Stimulated activated CD4-positive, alpha-beta T cell treated with anti-CD3 and anti-CD28 coated beads, Interleukin-15, amount 100 ng/mL, for 48 hours (primary cell): ENCODE data around the gene IFT20.

Experiments
- DNase-seq, 2 donors: peaks; one replicate each; pipeline ENCODE4 v3.0.0-alpha.2; 2020; ENCODE audit warnings: low read depth in 2 of 2

Gene IFT20, protein sequence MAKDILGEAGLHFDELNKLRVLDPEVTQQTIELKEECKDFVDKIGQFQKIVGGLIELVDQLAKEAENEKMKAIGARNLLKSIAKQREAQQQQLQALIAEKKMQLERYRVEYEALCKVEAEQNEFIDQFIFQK

DNA sequence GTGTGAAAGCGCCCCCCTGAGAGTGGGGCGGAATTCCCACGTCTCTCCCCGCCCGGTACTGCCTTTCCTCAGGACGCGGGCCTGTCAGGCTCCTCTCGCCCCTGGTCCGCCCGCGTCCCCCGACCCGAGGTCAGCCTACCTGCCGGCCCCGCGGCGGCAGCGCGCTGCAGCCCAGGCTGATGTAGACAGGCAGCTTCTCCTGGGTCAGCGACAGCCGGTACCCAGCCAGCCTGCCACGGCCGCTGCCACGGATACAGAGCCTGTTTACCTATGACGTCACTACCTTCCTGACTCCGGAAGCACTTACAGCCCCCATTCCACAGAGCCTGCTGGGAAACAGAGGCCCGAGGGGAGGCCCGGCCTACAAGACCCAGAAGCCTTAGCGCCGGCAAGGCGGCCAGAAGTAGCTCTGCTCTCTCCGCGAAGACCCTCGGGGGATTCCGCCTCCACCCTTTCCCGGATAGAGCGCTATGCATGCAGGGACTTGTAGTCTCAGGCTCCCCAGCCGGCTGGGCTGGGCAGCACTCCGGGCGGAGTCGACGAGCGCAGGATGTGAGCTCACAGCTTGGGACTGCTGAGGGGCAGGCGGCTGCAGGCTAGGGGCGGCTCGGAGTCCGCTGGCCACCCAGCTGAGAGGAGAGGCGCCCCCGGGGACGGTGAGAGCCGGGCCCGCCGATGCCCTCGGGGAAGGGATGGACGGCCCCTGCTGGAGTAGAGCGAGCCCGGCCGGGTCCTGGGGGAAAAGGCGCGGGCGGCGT lies at the start of gene IFT20, which contains the start of gene TNFAIP1:
IFT20 (minus strand) TSS at position 272 of the 758 bp plus-strand sequence. CDS start 3,487 bp downstream, outside the sequence.
TNFAIP1 (plus strand) TSS at position 561 of the 758 bp plus-strand sequence. CDS start 3,761 bp downstream, outside the sequence.
- DNase-seq, result peak; percentile 95 to 97

DNA sequence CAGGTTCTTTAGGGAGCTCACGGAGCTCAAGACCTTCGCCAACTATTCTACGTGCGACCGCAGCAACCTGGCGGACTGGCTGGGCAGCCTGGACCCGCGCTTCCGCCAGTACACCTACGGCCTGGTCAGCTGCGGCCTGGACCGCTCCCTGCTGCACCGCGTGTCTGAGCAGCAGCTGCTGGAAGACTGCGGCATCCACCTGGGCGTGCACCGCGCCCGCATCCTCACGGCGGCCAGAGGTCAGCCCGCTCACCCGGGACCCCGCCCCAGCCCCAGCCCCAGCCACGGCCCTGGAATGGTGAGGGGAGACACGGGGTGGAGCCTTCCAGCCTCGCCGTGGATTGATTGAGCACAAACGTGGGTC lies 49.7 kb upstream of the IFT20 start:
- DNase-seq, result no peak

DNA sequence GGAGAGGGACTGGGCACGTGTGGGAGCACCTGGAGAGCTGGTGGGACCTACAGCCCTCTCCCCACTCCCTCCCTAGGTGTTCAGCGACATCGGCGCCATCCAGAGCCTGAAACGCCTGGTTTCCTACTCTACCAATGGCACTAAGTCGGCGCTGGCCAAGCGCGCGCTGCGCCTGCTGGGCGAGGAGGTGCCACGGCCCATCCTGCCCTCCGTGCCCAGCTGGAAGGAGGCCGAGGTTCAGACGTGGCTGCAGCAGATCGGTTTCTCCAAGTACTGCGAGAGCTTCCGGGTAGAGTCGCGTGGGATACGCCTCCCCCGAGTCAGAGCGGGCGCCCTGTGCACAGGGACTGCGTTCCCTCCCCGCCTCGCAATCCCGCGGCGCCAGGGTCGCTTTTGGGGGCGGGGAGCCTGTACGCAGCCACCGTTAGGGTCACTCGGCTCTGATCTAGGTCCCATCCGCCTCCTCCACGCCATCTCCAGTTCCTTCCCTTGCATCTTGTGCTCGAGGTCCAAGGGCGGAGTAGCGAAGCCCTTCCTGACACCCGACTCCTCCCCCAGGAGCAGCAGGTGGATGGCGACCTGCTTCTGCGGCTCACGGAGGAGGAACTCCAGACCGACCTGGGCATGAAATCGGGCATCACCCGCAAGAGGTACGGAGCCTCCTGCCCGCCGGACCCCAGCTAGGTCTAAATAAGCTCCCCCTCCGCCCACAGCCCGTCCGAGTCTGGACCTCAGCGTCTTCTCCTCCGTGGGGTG lies 49.2 kb upstream of the IFT20 start:
- peak; percentile 52 to 61 for DNase-seq

DNA sequence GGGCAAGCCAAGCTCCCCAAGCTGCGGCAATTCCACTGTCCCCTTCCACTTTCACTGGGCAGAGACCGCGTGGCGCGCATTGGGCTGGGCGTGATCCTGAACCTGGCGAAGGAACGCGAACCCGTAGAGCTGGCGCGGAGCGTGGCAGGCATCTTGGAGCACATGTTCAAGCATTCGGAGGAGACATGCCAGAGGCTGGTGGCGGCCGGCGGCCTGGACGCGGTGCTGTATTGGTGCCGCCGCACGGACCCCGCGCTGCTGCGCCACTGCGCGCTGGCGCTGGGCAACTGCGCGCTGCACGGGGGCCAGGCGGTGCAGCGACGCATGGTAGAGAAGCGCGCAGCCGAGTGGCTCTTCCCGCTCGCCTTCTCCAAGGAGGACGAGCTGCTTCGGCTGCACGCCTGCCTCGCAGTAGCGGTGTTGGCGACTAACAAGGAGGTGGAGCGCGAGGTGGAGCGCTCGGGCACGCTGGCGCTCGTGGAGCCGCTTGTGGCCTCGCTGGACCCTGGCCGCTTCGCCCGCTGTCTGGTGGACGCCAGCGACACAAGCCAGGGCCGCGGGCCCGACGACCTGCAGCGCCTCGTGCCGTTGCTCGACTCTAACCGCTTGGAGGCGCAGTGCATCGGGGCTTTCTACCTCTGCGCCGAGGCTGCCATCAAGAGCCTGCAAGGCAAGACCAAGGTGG lies 46.0 kb upstream of the IFT20 start:
- no peak for DNase-seq

DNA sequence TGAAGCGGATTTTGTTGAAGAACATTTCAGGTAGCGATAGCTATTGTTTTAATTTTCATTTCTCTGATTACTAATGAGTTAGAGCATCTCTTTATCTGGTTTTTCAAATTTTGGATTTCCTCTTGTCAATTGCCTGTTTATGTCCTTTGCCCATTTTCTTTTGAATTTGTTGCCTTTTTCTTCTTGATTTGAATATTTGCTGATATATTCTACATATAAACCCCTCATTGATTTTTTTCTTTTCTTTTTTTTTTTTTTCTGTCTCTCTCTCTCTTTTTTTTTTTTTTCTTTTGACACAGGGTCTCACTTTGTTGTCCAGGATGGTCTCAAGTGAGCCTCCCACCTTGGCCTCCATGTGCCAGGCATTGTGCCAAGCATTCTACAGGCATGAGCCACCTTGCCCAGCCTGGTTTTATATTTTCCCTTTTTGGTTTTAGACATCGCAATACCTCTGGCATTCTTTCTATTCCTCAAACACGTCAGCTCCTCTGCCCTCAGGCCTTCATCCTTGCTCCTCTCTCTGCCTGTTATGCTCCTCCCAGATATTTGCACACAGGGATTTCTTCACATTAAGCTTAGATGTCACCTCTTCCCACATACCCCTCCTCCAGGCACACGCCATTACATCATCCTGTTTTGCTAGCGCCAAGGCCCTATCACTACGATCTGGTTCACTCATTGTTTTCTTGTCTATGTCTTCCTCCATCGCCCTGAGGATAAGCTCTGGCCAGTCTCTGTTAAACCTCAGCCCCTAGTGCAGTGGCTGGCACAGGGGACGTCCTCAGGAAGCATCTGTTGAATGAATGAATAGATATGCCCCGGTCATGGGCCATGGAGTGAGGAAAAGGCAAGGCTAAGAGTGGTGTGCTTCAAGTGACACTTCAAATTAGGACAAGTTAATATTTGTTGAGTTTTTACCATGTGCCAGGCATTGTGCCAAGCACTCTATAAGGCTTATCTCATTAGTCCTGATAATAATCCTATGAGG lies 44.8 kb upstream of the IFT20 start:
- no peak for DNase-seq

DNA sequence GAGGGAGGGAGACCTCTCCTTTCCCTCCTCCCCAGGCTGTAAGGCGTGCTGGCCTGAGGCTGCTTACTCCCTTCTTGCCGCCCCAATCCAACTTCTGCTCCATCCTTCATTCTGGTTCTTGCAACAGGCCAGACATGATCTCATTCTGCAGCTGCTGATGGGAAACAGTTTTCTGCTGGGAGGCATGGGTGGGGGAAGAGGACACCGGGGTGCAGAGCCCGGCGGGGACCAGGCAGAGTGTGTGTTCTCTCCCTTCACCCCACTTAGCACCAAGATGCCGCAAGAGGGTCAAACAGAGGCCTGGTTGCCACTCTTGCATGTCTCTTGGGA lies 37.6 kb upstream of the IFT20 start:
- DNase-seq, result no peak

DNA sequence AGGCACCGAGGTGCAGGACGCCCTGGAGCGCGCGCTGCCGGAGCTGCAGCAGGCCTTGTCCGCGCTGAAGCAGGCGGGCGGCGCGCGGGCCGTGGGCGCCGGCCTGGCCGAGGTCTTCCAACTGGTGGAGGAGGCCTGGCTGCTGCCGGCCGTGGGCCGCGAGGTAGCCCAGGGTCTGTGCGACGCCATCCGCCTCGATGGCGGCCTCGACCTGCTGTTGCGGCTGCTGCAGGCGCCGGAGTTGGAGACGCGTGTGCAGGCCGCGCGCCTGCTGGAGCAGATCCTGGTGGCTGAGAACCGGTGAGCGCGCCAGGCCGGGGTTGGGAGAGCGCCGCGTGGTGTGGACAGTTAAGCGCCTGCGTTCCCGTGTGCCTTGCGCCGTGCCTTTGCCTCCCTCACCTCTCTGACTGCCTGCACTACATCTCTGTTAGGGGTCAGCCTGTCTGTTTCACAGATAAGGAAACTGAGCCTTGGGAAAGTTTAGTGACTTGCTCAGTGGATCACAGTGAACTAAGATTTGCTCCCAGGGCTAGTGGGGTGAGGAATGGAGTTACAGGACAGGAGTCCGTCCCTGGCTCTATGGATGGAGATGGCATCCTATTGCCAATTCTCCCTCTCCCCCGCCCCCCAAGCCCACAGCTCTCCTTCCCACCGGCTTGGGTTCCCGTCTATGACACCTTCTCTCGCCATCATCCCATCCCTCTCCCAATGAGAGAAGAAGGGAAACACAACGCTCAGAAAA lies 37.1 kb upstream of the IFT20 start:
- DNase-seq, result no peak

DNA sequence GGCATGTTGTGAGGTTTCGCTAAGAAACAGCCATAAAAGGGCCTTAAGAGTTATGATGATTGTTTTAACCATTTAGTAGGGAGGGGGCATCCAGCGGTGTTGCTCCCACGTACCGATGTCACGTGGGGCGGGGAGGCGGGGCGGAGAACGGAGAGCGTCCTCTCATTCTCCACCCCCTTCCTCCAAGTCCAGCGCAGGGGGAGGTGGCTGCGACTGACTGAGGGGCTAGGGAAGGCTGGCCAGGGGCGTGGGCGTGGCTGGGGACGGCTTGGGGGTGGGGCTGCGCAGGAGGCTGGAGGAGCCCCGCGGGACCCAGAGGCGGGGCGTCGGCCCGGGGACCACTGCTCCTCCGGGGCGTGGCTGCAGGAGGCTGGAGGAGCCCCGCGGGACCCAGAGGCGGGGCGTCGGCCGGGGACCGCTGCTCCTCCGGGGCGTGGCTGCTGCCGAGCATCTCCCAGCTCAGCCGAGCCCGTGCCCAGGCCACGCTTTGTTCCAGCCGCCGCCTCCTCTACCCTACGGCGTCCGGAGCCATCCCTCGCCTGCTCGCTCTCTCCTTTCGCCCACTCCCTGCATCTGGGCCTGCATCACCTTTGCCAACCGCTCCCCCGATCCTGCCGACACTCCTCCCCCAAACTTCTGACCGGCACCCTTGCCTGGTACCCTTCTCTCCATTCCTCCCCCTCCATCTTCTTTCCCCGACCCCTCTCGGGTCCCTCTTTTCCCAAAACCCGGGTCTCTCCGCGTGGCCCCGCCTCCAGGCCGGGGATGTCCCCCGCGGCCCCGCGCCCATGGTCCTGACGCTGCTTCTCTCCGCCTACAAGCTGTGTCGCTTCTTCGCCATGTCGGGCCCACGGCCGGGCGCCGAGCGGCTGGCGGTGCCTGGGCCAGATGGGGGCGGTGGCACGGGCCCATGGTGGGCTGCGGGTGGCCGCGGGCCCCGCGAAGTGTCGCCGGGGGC lies 36.3 kb upstream of the IFT20 start, which contains the start of gene SARM1:
SARM1 (plus strand) TSS at position 450 of the 958 bp plus-strand sequence; CDS start at position 789, 339 bp downstream.
- DNase-seq, result peak; percentile 78 to 90

DNA sequence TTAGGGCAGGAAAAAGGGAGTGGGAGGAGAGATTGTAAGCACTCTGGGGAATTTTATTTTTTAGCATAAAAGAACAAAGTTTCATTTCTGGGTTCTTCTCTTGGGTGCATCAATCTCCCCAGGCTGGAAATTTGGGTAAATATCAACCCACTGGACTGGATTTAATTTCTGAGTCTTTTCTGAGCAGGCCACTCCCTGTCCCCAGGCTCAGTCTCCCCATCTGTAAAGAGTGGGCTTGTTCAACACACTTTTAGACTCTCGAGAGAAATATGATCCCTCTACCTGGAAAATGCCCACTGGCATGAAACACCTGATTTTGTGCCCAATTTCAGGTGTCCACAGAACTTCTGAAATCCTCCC lies 35.5 kb upstream of the IFT20 start:
- DNase-seq, result no peak

DNA sequence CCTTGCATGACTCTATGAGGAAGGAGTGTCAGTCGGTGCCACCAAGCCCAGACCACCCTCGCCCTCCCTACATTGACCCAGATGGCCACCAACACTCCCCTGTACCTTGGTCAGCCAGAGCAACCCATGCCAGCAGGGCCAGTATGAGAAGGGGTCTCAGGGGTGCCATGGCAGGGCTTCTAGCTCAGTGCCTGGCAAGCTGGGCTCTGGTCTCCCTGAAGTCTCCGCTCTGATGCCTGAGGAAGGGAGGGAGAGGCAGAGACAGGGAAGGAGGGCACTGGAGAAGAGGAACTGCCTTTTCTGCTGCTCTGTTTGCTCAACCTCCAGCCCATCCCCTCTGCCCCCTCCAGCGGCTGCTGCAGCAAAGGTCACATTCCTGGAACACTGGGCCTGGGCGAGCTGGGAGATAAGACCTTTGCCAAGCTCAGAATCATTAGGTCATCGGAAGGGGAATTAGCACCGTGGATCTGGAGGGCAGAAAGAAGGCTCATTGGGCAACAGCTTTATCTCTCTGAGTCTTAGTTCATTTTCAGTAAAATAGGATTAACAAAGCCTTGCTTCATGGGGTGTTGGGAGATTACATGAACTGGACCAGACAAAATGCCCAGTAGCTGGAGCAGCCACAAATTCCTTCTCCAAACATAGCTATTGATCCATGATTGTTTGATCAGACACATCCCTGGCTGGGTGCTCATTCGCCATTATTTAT lies 34.9 kb upstream of the IFT20 start, which contains the start of gene VTN:
VTN (minus strand) TSS at position 273 of the 709 bp plus-strand sequence; CDS start at position 169, 104 bp downstream.
- DNase-seq, result no peak

DNA sequence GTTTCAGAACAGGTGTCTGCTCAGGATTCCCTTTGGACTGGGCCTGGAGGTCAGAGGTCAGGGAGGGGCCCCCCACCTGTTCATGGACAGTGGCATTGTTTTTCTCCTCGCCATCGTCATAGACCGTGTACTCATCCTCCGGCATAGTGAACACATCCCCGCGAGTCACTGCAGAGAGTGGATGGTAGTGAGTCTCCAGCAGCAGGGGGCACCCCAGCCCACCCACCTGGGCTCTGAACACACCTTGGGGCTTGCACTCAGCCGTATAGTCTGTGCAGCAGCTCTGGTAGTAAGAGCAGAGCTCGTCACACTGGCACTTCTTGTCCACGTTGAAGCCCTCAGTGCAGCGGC lies 34.4 kb upstream of the IFT20 start:
- no peak for DNase-seq

DNA sequence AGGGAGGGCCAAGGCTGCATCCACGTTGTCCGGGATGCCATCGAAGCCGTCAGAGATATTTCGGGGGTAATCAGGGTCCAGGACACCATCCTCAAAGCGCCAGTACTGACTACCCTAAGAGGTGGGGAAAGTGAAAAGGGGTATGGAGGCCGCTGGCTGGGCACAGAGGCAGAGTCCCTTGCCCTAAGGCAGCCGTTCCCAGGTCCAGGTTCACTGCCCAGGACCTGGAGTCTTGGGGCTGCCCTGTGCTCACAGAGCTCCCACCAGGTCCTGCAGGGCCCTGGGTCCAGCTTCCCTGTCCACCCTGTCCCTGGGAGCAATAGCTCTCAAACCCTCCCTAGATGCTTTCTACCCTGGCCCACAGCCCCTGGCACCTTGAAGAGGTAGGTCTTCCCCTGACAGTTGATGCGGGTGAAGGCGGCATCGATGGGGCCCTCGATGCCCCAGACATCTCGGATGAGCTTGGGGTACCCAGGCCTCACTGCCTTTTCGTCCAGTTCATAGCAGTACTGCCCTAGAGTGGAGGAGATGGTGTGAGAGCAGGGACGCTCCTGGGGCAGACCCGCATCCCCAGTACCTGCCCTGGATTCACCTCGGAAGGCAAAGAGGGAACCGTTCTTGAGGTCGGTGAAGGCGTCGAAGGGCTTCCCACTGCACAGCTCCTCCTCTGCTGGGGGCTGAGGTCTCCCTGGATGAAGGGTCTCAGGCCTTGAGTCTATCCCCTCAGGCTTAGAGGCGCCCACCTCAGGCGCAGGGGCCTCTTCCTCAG lies 33.8 kb upstream of the IFT20 start:
- no peak for DNase-seq

DNA sequence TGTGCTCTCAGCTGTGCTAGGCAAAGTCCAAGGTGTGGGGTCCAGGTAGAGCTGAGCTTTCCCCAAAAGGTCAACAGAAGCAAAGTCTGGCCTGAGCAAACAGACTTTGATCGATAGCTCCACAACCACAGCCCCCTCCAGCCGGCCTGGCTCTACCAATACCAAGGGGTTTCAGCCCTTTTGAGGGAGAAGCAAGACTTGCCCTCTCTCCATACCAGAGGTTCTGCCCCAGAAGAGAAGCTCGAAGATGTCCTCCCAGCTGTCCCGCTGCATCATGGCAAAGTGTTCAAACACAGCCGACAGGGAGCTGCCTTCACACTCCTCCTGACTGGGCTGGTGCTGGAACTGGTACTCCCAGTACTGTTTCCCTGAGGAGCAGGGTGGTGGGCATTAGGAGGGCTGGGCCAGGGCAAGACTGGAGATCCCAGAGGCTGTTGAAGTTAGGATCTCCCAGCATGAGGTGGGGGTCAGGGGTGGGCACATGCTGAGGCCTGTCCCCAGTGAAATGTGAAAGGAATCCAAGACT lies 33.1 kb upstream of the IFT20 start:
- DNase-seq, result no peak

DNA sequence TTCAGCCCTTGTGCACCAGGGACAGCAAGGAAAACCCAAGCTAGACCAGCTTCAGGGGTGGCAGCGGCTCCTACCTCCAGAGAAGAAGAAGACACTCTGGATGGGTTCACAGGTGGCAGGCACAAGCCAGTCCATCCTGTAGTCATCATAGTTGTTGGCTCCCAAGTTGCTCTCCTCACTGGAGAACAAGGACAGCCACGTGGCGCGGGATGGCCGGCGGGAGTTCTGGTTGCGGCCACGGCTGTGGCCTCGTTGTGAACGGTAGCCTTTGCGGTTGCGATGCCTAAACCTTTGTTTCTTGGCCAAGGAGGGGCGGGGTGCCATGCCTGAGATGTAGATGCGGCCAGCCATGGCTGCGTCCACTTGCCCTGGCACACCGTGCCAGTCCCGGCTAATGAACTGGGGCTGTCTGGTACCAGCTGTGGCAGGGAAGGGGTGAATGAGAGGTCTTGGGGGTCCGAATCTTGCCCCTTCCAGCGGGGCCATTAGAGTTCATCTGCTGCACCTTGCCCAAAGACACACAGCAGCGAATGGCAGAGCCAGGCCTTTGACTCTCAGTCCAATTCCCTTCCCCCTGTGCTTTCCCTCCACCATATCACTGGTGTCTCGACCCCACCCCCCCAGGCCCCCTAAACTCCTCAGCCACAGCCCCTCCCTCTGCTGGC lies 32.5 kb upstream of the IFT20 start:
- DNase-seq, result no peak

DNA sequence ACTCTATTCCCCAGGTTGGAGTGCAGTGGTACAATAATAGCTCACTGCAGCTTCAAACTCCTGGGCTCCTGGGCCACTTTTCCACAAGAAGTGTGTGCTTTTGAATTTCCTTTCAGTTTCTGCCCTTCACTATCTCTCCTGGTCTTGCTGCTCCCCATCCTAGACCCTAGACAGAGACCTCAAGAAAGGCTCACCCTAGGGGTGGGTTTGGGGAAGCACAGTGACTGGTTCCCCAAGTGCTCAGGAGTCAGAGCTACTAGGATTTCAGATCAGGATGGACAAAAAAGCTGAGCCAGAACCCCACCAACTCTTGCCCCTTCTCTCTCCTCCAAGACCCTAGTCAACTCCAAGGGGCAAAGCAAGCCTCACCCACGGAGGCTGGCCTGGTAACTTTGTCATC lies 31.3 kb upstream of the IFT20 start:
- no peak for DNase-seq

DNA sequence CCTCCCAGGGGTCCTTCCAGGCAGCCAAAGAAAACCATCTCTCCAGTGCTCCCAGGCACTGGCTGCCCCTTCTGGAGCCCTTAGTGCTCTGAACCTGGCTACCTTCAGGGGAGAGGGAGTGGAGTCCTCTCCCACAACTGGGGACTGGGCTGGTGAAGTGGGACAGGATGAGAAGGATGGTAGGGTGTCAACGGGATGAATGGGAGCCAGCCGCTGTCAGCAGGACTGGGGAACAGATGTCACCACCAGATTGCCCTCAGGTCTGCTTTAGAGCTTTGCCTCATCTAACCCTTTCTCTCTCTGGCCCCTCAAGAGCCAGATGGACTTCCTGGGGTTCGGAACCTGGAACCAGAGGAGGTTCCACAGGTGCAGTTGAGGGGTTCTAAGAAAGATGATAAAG lies 30.2 kb upstream of the IFT20 start:
- DNase-seq, result no peak
